GM18526 (cell line): ENCODE data around the gene NAPSA.

ENCODE experiments used
- POLR2A ChIP-seq: IDR thresholded peaks from 3 replicates; pipeline ENCODE4 v1.6.1; 2011; ENCODE audit not compliant: insufficient read length; ENCODE audit errors: extremely low read depth

Gene NAPSA

GRCh38 chr19:50349277-50350057, 16.0 kb downstream of the NAPSA start:
- no peak for TF ChIP-seq POLR2A

GRCh38 chr19:50344661-50345318, 20.6 kb downstream of the NAPSA start:
- TF ChIP-seq POLR2A, result peak; percentile 71

GRCh38 chr19:50341091-50341564, 24.3 kb downstream of the NAPSA start:
- no peak for TF ChIP-seq POLR2A

GRCh38 chr19:50340331-50340730, 25.1 kb downstream of the NAPSA start:
- no peak for TF ChIP-seq POLR2A

GRCh38 chr19:50334741-50335421, 30.6 kb downstream of the NAPSA start:
- no peak for TF ChIP-seq POLR2A

- TF ChIP-seq POLR2A, result peak; percentile 40
Measured at GRCh38 chr19:50333737-50334617, 31.5 kb downstream of the NAPSA start.

GRCh38 chr19:50333235-50333736, 32.2 kb downstream of the NAPSA start:
- peak; percentile 22 for TF ChIP-seq POLR2A

- no peak for TF ChIP-seq POLR2A
Measured at GRCh38 chr19:50332244-50333038, 33.0 kb downstream of the NAPSA start.

- TF ChIP-seq POLR2A, result no peak
Measured at GRCh38 chr19:50331994-50332243, 33.5 kb downstream of the NAPSA start.

- TF ChIP-seq POLR2A, result no peak
Measured at GRCh38 chr19:50331221-50331993, 34.0 kb downstream of the NAPSA start.

GRCh38 chr19:50330365-50331078, 34.9 kb downstream of the NAPSA start:
- peak; percentile 25 for TF ChIP-seq POLR2A

GRCh38 chr19:50329146-50329925, 36.1 kb downstream of the NAPSA start, which contains the start of gene KCNC3:
Gene KCNC3, minus strand, starts transcription at chr19:50329377. Its CDS starts 295 bp downstream, at chr19:50329082.
- TF ChIP-seq POLR2A, result peak; percentile 30

- no peak for TF ChIP-seq POLR2A
Measured at GRCh38 chr19:50328873-50329145, 36.6 kb downstream of the NAPSA start.
